HEK293 (cell line): Measurements from ENCODE around the gene ATOH8.

Source experiments
- MYNN ChIP-seq: fragments of 450-650 bp; formaldehyde crosslinking; IDR thresholded peaks from 2 replicates; pipeline ENCODE4 v1.5.1; 2016; ENCODE audit warnings: missing biosample characterization, missing genetic modification characterization, borderline replicate concordance
- ZNF214 ChIP-seq: fragments of 450-650 bp; formaldehyde crosslinking; IDR thresholded peaks from 2 replicates; pipeline ENCODE4 v1.5.1; 2017; ENCODE audit warnings: missing biosample characterization, mild to moderate bottlenecking, missing genetic modification characterization, borderline replicate concordance
- TF ChIP-seq, protein P1 (sequence below): fragments of 450-650 bp; formaldehyde crosslinking; IDR thresholded peaks from 2 replicates; pipeline ENCODE4 v1.5.1; 2016; ENCODE audit warnings: missing biosample characterization, missing genetic modification characterization
- TF ChIP-seq, protein P2 (sequence below): fragments of 450-650 bp; formaldehyde crosslinking; IDR thresholded peaks from 2 replicates; pipeline ENCODE4 v1.5.1; 2016; ENCODE audit warnings: missing biosample characterization, missing genetic modification characterization, low read depth
- TF ChIP-seq, protein P3 (sequence below): fragments of 450-650 bp; formaldehyde crosslinking; IDR thresholded peaks from 2 replicates; pipeline ENCODE4 v1.5.1; 2016; ENCODE audit warnings: missing biosample characterization, missing genetic modification characterization

DNA sequence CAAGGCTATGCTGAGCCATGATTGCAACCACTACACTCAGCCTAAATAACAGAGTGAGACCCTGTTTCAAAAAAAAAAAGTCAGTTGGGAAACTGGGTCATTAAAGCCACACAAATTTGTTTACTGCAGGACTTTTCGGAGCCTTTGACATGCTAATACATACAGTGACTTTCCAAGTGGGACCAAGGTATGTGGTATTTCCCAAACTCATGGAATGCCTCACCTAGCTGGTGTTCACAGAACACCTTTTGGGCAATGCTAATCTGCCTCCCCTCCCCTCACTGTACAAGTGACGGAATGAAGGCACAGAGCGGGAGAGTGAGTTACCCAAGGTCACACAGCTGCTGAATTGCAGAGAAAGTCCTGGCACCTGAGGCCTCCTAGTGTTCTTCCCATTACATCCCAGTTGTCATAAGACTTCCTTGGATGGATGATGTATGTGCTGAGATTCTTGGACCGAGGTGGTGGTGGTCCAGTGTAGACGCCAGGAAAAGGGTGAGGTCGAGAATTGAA lies 30.7 kb downstream of the ATOH8 start:
- TF ChIP-seq MYNN (no peak), ZNF214 (tag by site-specific recombination) (no peak)
- TF ChIP-seq, protein P1, sequence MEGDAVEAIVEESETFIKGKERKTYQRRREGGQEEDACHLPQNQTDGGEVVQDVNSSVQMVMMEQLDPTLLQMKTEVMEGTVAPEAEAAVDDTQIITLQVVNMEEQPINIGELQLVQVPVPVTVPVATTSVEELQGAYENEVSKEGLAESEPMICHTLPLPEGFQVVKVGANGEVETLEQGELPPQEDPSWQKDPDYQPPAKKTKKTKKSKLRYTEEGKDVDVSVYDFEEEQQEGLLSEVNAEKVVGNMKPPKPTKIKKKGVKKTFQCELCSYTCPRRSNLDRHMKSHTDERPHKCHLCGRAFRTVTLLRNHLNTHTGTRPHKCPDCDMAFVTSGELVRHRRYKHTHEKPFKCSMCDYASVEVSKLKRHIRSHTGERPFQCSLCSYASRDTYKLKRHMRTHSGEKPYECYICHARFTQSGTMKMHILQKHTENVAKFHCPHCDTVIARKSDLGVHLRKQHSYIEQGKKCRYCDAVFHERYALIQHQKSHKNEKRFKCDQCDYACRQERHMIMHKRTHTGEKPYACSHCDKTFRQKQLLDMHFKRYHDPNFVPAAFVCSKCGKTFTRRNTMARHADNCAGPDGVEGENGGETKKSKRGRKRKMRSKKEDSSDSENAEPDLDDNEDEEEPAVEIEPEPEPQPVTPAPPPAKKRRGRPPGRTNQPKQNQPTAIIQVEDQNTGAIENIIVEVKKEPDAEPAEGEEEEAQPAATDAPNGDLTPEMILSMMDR = no peak
- TF ChIP-seq, protein P2, sequence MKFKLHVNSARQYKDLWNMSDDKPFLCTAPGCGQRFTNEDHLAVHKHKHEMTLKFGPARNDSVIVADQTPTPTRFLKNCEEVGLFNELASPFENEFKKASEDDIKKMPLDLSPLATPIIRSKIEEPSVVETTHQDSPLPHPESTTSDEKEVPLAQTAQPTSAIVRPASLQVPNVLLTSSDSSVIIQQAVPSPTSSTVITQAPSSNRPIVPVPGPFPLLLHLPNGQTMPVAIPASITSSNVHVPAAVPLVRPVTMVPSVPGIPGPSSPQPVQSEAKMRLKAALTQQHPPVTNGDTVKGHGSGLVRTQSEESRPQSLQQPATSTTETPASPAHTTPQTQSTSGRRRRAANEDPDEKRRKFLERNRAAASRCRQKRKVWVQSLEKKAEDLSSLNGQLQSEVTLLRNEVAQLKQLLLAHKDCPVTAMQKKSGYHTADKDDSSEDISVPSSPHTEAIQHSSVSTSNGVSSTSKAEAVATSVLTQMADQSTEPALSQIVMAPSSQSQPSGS (tag by site-specific recombination) = no peak
- TF ChIP-seq, protein P3, sequence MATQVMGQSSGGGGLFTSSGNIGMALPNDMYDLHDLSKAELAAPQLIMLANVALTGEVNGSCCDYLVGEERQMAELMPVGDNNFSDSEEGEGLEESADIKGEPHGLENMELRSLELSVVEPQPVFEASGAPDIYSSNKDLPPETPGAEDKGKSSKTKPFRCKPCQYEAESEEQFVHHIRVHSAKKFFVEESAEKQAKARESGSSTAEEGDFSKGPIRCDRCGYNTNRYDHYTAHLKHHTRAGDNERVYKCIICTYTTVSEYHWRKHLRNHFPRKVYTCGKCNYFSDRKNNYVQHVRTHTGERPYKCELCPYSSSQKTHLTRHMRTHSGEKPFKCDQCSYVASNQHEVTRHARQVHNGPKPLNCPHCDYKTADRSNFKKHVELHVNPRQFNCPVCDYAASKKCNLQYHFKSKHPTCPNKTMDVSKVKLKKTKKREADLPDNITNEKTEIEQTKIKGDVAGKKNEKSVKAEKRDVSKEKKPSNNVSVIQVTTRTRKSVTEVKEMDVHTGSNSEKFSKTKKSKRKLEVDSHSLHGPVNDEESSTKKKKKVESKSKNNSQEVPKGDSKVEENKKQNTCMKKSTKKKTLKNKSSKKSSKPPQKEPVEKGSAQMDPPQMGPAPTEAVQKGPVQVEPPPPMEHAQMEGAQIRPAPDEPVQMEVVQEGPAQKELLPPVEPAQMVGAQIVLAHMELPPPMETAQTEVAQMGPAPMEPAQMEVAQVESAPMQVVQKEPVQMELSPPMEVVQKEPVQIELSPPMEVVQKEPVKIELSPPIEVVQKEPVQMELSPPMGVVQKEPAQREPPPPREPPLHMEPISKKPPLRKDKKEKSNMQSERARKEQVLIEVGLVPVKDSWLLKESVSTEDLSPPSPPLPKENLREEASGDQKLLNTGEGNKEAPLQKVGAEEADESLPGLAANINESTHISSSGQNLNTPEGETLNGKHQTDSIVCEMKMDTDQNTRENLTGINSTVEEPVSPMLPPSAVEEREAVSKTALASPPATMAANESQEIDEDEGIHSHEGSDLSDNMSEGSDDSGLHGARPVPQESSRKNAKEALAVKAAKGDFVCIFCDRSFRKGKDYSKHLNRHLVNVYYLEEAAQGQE (tag by site-specific recombination) = no peak
